Measurements from ENCODE around the gene ARHGAP22. TPM values are rescaled to one million over a fixed set of nuclear protein-coding genes. Genes with fewer than 3 reads are reported as not detected.

ARHGAP22 gene
- total RNA-seq, 1 donor from 2014 or later, result 3.8 TPM

DNA sequence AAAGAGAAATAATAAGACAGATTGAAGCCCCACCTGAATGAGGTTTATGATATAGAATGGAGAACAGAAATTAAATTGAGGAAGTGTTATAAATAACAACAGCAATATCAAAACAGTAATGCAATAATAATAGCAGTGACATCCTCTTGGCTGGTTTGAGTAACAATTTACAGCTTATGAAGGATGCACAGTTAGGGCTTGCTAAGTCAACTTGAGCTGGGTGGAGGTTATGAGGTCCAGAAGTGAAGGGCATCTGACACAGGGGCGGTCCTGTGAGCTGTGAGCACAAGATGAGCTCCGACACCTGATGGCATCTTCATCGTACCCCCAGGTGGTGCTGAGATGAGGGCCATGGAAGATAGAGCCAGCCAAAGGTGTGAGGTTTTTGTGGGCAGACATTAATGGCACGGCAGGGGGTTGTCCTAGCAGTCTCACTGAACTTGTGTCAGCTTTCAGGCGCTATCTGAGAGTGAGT lies 30.5 kb downstream of the ARHGAP22 start:
- Histone ChIP-seq H3K4me3 (no peak overlapping the region), H3K9me3 (replicated peaks) (no peaks in the 10 kb centered on the region), H3K27me3 (ENCODE audit: low read depth) (no peaks in the 10 kb centered on the region), H3K27ac (replicated peaks) (no peak overlapping the region), H3K36me3 (no peaks in the 10 kb centered on the region), H3K4me1 (peaks cover 3% of the 10 kb centered on the region)
- no peak for DNase-seq
- intact Hi-C loops (cut with micrococcal nuclease), result no loop called here
- TF ChIP-seq, protein P1, sequence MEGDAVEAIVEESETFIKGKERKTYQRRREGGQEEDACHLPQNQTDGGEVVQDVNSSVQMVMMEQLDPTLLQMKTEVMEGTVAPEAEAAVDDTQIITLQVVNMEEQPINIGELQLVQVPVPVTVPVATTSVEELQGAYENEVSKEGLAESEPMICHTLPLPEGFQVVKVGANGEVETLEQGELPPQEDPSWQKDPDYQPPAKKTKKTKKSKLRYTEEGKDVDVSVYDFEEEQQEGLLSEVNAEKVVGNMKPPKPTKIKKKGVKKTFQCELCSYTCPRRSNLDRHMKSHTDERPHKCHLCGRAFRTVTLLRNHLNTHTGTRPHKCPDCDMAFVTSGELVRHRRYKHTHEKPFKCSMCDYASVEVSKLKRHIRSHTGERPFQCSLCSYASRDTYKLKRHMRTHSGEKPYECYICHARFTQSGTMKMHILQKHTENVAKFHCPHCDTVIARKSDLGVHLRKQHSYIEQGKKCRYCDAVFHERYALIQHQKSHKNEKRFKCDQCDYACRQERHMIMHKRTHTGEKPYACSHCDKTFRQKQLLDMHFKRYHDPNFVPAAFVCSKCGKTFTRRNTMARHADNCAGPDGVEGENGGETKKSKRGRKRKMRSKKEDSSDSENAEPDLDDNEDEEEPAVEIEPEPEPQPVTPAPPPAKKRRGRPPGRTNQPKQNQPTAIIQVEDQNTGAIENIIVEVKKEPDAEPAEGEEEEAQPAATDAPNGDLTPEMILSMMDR (IDR thresholded peaks at IDR 0.05; ENCODE audit: borderline replicate concordance), result no peak

DNA sequence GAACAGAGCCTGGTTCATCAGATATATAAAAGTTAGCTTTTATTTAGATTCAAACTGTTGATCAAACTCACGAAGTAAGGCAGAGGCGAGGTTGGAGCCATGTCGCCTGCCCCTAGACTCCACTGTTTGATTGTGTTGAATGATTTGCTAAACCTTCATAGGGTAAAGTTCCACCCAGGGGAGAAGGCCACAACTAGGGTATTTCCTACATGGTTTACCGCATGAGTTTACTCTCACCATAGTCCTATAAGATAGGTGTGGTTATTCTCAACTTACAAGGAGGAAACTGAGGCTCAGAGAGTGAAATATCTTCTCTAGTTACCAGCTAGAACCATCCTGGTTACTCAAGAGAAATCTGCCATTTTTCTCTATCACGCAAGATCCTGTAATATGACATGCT lies 31.8 kb downstream of the ARHGAP22 start:
- Histone ChIP-seq H3K4me3 (no peak overlapping the region), H3K9me3 (replicated peaks) (no peaks in the 10 kb centered on the region), H3K27me3 (ENCODE audit: low read depth) (no peaks in the 10 kb centered on the region), H3K36me3 (no peaks in the 10 kb centered on the region), H3K4me1 (no peaks in the 10 kb centered on the region), H3K27ac (replicated peaks) (no peak overlapping the region)
- intact Hi-C loops (cut with micrococcal nuclease), result no loop called here
- TF ChIP-seq, protein P1 (IDR thresholded peaks at IDR 0.05; ENCODE audit: borderline replicate concordance), result no peak
- no peak for DNase-seq

DNA sequence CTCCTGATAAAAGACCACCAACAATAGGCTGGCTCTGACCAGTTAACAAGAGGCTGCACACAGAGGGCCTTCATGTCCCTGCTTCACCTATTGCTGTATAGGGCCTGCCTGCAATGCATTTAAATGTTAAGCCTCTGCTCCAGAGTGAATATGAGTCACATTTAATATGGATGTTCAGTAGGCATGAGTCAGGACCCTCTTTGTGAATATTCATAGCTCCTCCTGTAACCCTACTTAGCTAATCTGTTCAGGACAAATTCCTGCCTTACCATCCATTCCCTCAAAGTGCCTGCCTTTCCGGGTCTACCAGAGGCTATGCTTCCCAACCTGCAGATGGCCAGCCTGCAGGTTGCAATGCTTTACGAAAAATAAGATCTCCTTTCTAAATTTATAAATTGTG lies 32.5 kb downstream of the ARHGAP22 start:
- H3K27me3 ChIP-seq (ENCODE audit: low read depth), result no peaks in the 10 kb centered on the region
- H3K4me1 ChIP-seq, result no peaks in the 10 kb centered on the region
- no peaks in the 10 kb centered on the region for H3K9me3 ChIP-seq (replicated peaks)
- H3K4me3 ChIP-seq, result no peak overlapping the region
- intact Hi-C loops (cut with micrococcal nuclease), result no loop called here
- H3K27ac ChIP-seq (replicated peaks), result no peak overlapping the region
- TF ChIP-seq, protein P1 (IDR thresholded peaks at IDR 0.05; ENCODE audit: borderline replicate concordance), result no peak
- no peak for DNase-seq
- H3K36me3 ChIP-seq, result no peaks in the 10 kb centered on the region

DNA sequence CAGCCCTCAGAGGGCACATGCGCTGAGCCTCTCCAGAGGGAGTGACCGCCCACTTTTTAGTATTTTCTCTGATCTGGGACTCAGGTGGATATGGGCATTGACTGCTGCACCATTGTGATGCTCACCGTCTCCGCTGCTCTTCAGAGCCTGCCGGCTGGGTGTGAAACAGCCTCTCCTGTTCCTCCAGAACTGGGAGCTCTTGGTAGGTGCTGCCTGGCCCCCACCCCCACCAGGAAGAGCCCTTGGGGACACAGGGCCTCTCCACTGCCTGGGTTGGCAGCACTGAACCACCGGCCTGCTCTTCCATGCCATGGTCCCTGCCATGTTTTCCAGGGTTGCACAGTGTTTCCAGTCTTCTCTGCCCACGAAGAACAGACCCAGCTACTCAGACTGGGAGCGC lies 36.3 kb downstream of the ARHGAP22 start:
- DNase-seq, result no peak

DNA sequence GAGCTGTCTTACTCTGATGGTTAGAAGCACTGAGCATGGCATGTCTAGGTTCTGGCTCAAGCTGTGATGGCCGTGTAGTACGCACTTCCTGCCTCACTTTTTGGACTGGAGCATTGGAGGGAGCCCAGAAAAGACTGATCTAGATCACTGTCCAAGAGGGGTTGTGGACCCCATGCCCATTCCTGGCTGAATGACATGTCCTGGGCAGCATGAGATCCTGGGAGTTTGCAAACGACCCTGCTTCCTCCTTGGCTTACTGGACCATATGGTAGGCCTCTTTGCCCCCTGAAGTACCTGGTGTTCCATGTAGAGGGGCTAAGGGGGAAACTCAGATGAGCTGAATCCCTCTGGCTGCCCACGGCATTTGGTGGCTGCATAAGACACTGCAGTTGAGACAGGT lies 36.7 kb downstream of the ARHGAP22 start:
- TF ChIP-seq, protein P1 (IDR thresholded peaks at IDR 0.05; ENCODE audit: borderline replicate concordance), result no peak
- H3K4me1 ChIP-seq, result no peaks in the 10 kb centered on the region
- no peaks in the 10 kb centered on the region for H3K9me3 ChIP-seq (replicated peaks)
- no peak overlapping the region for H3K27ac ChIP-seq (replicated peaks)
- DNase-seq, result no peak
- no peak overlapping the region for H3K4me3 ChIP-seq
- no peaks in the 10 kb centered on the region for H3K27me3 ChIP-seq (ENCODE audit: low read depth)
- intact Hi-C loops (cut with micrococcal nuclease), result no loop called here
- H3K36me3 ChIP-seq, result no peaks in the 10 kb centered on the region

More for the DNA sequence above, 36.3 kb downstream of the ARHGAP22 start:
- no peaks in the 10 kb centered on the region for H3K4me1 ChIP-seq
- H3K36me3 ChIP-seq, result no peaks in the 10 kb centered on the region
- H3K9me3 ChIP-seq (replicated peaks), result no peaks in the 10 kb centered on the region
- intact Hi-C loops (cut with micrococcal nuclease), result no loop called here
- no peaks in the 10 kb centered on the region for H3K27me3 ChIP-seq (ENCODE audit: low read depth)
- no peak overlapping the region for H3K27ac ChIP-seq (replicated peaks)
- H3K4me3 ChIP-seq, result no peak overlapping the region
- TF ChIP-seq, protein P1 (IDR thresholded peaks at IDR 0.05; ENCODE audit: borderline replicate concordance), result no peak
